Large intestine (tissue), 3 donors: Measurements from ENCODE around the gene RAD51AP1. TPM values are rescaled to one million over a fixed set of nuclear protein-coding genes. Genes with fewer than 3 reads are reported as not detected.

ENCODE experiments used
- DNase-seq, 2 donors: peaks; one replicate each; pipeline versions ENCODE4 v3.0.0 to v3.0.0-alpha.2; 2013
- H3K27ac ChIP-seq: one replicate; pipeline ENCODE4 v1.5.1; 2013; ENCODE audit warnings: low read length
- H3K27me3 ChIP-seq: 2 replicates; pipeline ENCODE4 v1.6.1; 2013; ENCODE audit warnings: low read length; ENCODE audit not compliant: control insufficient read depth, insufficient read depth
- H3K36me3 ChIP-seq: 2 replicates; pipeline ENCODE4 v1.6.1; 2013; ENCODE audit warnings: low read length; ENCODE audit not compliant: control insufficient read depth, insufficient read depth
- H3K4me1 ChIP-seq: one replicate; pipeline ENCODE4 v1.6.1; 2013; ENCODE audit warnings: low read length; ENCODE audit not compliant: control insufficient read depth, insufficient read depth
- H3K4me3 ChIP-seq: one replicate; pipeline ENCODE4 v1.5.1; 2013; ENCODE audit warnings: low read length
- H3K9me3 ChIP-seq: one replicate; pipeline ENCODE4 v1.6.1; 2013; ENCODE audit warnings: mild to moderate bottlenecking, low read depth, low read length, moderate library complexity; ENCODE audit not compliant: control insufficient read depth
- WGBS: methylation state at CpG from one replicate; pipeline ENCODE4 v1.1.5; 2013; ENCODE audit warnings: low lambda C conversion rate; ENCODE audit not compliant: insufficient coverage; 5-methylcytosine and 5-hydroxymethylcytosine counted together
- polyA plus RNA-seq: library from polyadenylated mRNA; unstranded; fragments of 120-200 nt; gene quantifications from one replicate; pipeline ENCODE4 v1.2.1, GENCODE V29; 2013

RAD51AP1 gene
- polyA plus RNA-seq, 1 donor, result 16.0 TPM

DNA sequence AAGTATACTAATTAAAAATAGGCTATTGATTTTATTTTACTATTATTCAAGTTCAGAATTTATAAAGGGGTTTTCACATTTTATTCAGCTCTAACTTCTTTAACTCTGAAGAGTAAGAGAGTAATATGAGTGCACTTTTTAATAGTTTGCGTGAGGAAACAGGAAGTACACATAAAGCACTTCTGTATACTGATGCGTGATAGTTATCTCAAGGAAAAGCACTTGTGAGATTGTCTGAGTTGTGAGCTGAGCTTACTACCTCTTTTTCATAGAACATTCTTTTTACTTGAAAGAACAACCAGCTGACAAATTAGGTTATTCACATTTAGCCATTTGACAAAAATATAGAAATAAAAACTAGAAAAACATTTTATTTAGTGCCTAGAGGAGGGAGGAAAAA, 1.9 kb downstream of the RAD51AP1 start:
- no peaks in the 10 kb centered on the region for H3K4me1 ChIP-seq
- H3K36me3 ChIP-seq, result peaks cover 2% of the 10 kb centered on the region
- 100% methylated on average over 1 of the region's 2 CpGs for WGBS
- H3K27ac ChIP-seq, result no peak overlapping the region
- H3K4me3 ChIP-seq, result no peak overlapping the region
- H3K27me3 ChIP-seq, result no peaks in the 10 kb centered on the region
- H3K9me3 ChIP-seq, result no peaks in the 10 kb centered on the region
- DNase-seq, result no peak

- no peaks in the 10 kb centered on the region for H3K4me1 ChIP-seq
- no peak overlapping the region for H3K27ac ChIP-seq
- H3K4me3 ChIP-seq, result no peak overlapping the region
- no peaks in the 10 kb centered on the region for H3K27me3 ChIP-seq
- 89% methylated on average over 1 of the region's 1 CpG for WGBS
- H3K9me3 ChIP-seq, result no peaks in the 10 kb centered on the region
- H3K36me3 ChIP-seq, result peaks cover 2% of the 10 kb centered on the region
- DNase-seq, result no peak
These were observed 6.5 kb downstream of the RAD51AP1 start for GRCh38 chr12:4545195-4545594.

DNA sequence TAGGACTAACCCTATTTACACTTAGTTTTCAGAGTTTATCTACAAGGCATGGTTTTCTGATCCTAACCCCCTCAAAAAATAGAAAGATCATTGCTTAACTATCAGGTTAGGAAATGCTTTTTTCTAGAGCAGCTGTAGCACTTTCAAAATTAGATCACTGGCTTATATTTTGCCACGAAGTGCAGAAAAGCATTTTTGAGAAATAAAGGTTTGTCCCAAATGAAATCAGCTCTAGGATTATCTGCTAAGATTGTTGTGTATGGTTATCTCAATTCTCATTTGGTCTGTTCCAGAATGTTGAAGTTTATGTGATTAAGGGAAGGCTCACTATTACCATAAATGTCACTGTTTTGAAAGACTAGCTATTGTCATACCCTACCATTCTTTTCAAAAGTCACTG, 13.5 kb downstream of the RAD51AP1 start:
- WGBS, result no CpG with 5 or more reads among the region's 1 CpG
- Histone ChIP-seq H3K27ac (no peak overlapping the region), H3K27me3 (no peaks in the 10 kb centered on the region), H3K36me3 (no peaks in the 10 kb centered on the region), H3K4me3 (no peak overlapping the region), H3K9me3 (no peaks in the 10 kb centered on the region), H3K4me1 (no peaks in the 10 kb centered on the region)
- no peak for DNase-seq

DNA sequence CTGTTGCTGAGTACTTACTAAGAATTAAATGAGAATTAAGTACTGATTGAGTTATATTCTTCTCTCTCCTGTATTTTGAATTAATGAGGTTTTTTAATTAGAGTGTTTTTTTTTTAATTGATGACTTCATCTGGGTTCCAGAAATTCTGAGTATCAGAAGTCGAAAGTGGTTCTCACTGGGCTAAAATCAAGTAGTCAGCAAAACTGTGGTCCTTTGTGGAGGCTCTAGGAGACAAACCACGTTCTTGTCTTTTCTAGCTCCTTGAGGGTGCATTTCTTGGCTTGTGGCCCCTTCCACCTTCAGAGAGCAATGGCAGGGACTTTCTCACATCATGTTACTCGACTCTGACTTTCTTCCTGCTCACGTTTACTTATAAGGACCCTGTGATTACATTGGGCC, 15.3 kb downstream of the RAD51AP1 start:
- Histone ChIP-seq H3K4me3 (no peak overlapping the region), H3K9me3 (no peaks in the 10 kb centered on the region), H3K27me3 (no peaks in the 10 kb centered on the region), H3K36me3 (peaks cover 2% of the 10 kb centered on the region), H3K4me1 (no peaks in the 10 kb centered on the region), H3K27ac (no peak overlapping the region)
- no peak for DNase-seq
- 70% methylated on average over 2 of the region's 4 CpGs for WGBS

DNA sequence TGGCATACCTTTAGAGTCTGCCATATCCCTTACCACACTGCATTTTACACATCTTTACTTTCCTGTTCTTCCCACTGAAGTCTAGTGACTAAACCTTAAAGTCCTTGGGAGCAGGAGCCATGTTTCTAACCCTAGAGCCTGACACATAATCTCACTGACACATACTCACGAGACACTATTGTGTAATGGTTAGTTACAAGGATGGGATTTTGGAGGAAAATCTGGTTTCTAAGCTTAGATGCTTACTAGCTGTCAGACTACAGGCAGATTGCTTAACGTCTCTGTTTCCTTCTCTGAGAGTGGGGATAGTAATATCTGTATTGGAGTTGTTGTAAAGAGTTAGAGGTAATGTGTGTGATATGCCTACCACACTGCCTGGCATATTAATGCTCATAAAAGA, 17.1 kb downstream of the RAD51AP1 start:
- no CpG with 5 or more reads among the region's 2 CpGs for WGBS
- H3K36me3 ChIP-seq, result peaks cover 2% of the 10 kb centered on the region

DNA sequence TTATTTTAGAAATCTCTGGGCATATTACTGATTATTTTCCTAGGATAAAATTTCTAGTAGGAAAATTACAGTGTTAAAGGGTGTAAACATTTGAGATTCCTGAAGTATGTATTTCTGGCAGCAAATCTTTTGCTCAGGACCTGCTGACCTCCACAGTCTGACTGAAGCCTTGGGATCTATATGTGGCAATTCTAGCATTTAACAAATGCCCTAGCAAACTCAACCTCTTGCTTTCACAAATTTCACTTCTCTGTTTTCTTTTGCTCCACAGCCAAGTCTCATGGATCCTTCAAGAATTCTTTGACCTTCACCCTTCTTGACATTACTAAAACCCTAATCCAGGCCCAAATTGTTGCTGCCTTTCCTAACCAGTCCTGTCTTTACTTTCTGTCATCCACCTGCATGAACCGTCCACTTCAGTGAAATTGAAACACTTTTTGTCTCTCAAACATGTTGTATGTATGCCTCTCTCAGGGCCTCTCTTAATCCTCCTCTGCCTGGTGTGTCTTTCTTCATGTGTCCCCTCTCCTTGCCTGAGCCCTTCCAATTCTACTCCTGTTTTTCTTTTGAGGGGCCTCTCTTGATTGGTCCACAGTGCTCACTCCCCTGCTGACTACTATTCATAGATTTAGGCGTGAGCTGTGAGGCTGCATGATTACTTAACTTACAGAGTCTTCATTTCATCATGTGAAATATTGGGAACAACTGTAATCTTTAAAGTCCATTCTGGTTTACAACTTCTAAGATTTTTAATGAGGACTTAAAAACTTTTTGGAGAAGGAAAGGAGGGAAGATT, 18.2 kb downstream of the RAD51AP1 start:
- 76% methylated on average over 2 of the region's 2 CpGs for WGBS

More for the DNA sequence above, 17.1 kb downstream of the RAD51AP1 start:
- no peak for DNase-seq
- H3K27me3 ChIP-seq, result no peaks in the 10 kb centered on the region
- no peaks in the 10 kb centered on the region for H3K4me1 ChIP-seq
- no peak overlapping the region for H3K4me3 ChIP-seq
- no peak overlapping the region for H3K27ac ChIP-seq
- no peaks in the 10 kb centered on the region for H3K9me3 ChIP-seq

DNA sequence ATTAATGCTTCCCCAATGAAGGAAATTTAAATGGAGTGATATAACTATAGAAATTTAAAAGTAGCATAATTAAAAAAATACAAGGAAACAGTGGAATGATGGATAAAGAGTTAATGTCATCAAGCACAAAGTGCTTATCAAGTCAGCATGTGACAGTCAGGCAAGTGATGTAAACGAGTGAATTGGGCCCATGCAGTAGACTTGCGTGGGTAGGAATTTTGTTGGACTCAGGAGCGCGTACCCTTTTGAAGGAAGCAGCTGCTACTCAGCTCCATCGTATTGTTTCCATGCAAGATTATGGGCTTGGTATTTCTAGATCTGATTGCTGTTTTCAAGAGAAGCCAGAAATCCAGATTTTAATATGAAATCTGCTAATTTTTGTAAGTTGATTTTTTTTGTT, 18.9 kb downstream of the RAD51AP1 start:
- no peaks in the 10 kb centered on the region for H3K9me3 ChIP-seq
- H3K27me3 ChIP-seq, result no peaks in the 10 kb centered on the region
- no peak overlapping the region for H3K27ac ChIP-seq
- no CpG with 5 or more reads among the region's 5 CpGs for WGBS
- H3K4me1 ChIP-seq, result peaks cover 9% of the 10 kb centered on the region
- DNase-seq, result no peak
- H3K4me3 ChIP-seq, result no peak overlapping the region
- H3K36me3 ChIP-seq, result peaks cover 2% of the 10 kb centered on the region

More for the DNA sequence above, 18.2 kb downstream of the RAD51AP1 start:
- H3K36me3 ChIP-seq, result peaks cover 2% of the 10 kb centered on the region
- no peak overlapping the region for H3K4me3 ChIP-seq
- no peaks in the 10 kb centered on the region for H3K9me3 ChIP-seq
- no peaks in the 10 kb centered on the region for H3K27me3 ChIP-seq
- H3K27ac ChIP-seq, result no peak overlapping the region
- peaks cover 5% of the 10 kb centered on the region for H3K4me1 ChIP-seq
- DNase-seq, result no peak

DNA sequence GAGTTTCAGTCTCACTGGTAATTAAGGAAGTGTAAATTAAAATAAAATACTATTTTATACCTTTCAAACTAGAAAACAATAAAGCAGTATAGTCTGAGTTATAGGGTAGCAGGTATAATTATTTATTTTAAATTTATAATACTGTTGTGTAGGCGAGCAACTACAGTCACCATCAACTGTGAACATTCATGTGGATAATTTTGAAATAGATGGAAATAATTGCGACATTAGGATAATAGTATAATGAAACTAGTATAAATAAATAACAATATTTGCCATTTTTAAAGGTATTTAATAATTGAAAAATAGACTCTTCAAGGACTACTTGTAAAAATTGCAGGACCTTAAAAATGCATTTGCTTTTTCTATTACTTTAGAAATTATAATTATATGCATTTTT, 19.5 kb downstream of the RAD51AP1 start:
- DNase-seq, result no peak
- H3K27me3 ChIP-seq, result peaks cover 4% of the 10 kb centered on the region
- peaks cover 9% of the 10 kb centered on the region for H3K4me1 ChIP-seq
- no CpG with 5 or more reads among the region's 2 CpGs for WGBS
- H3K4me3 ChIP-seq, result no peak overlapping the region
- peaks cover 2% of the 10 kb centered on the region for H3K36me3 ChIP-seq
- H3K9me3 ChIP-seq, result no peaks in the 10 kb centered on the region
- H3K27ac ChIP-seq, result no peak overlapping the region

DNA sequence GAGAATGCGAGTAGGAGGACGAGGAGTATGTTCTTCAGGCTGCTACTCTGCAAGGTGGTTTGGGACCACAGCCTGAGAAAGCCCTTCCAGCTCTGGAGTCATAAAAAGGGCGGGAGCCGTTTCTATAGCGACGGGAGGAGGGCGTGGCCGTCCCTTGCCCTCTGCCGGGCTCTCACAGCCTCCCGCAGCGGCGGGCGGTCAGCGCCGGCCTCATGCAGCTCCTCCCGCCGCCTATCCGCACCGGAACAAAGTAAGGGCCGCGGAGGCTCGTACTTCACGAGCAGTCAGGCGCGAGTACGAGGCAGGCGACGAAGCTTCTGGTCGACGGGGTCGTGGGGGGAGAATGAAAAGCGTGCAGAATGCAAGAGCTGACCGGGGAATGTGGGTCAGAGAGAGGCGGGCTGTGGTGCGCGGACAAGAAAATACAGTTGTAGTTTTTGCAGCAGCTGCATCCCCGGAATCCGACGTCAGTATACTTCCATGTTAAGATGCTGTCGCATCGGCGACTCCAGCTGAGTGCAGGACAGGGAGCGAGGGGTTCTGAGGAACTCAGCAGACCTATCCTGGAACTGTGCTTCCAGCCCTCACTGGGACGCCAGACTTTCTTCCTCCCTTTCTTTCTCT, 23.5 kb downstream of the RAD51AP1 start, which contains the start of gene DYRK4:
Gene DYRK4 (plus strand): TSS at position 175 of the 624 bp plus-strand sequence. CDS start 38 bp downstream, at position 213.
- Histone ChIP-seq H3K36me3 (peaks cover 2% of the 10 kb centered on the region), H3K9me3 (no peaks in the 10 kb centered on the region), H3K27ac (peak within 1 kb of the TSS; percentile 3), H3K4me1 (peaks cover 9% of the 10 kb centered on the region), H3K4me3 (peak within 1 kb of the TSS; percentile 42), H3K27me3 (peaks cover 4% of the 10 kb centered on the region)
- DNase-seq, result peak; percentile 88 to 93
- WGBS, result no CpG with 5 or more reads among the region's 44 CpGs

DNA sequence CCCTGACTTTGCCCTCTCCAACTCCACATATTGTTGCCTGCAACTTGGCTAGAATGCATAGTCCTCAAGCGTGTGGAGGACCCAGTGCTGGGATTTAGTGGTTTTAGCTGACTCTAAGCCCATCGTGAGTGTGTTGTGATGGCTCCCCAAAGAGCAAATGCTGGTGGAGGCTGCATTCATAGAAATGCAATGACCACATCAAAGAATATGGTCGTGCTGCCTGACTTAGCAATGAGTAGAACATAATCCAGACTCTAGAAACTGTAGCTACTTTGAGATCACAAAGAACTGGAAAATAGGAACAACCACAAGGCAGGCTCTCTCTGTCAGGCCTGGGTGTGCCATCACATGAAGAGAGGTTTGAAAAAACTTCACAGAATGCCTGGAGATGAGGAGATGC, 24.6 kb downstream of the RAD51AP1 start:
- Histone ChIP-seq H3K4me1 (peaks cover 9% of the 10 kb centered on the region), H3K4me3 (no peak overlapping the region), H3K36me3 (peaks cover 2% of the 10 kb centered on the region), H3K27ac (no peak overlapping the region), H3K9me3 (no peaks in the 10 kb centered on the region), H3K27me3 (peaks cover 4% of the 10 kb centered on the region)
- WGBS, result no CpG with 5 or more reads among the region's 3 CpGs
- DNase-seq, result no peak
